Stimulated activated CD4-positive, alpha-beta T cell treated with anti-CD3 and anti-CD28 coated beads, TNF-alpha, amount 100 ng/mL, for 24 hours (primary cell): ENCODE results near the gene DIABLO.
"Not testable (repeated sequence)": the region's sequence is repeated elsewhere in the genome, so short reads cannot be mapped to it uniquely, and the experiment has no call there.

Experiments
- DNase-seq, 3 experiments: peaks; one replicate each; pipeline ENCODE4 v3.0.0-alpha.2; 2020; ENCODE audit warnings: low read depth in 3 of 3

Gene DIABLO

DNA sequence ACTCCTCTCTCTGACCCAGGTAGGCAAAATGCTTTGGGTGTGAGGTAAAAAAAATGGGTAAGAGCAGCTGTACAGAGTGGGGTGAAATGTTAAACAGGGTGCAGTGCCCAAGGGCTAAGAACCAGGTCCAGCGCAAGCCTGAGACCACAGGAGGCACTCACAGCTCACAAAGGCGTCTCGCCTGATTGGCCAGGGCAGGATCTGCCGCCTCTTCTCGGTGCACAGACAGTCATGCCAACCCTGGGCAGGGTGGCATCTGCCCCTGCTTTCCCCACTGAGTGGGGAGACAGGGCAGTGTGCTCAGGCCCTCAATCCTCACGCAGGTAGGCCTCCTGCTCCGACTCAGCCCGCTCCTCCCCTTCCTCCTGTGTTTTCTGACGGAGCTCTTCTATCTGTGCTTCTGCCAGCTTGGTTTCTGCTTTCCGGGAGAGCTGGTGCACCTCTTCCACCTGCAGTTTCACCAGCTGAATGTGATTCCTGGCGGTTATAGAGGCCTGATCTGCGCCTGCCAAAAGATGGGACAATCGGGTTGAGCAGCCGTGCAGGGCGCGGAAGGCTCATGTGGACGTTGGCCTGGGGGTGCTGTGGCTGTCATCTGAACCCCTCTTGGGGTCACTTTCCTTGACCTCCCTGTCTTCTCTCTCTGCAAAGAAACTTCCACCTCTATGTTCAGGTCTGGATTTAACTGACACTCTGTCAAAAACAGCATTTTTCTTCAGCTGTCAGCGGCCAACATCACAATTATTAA, 17.6 kb downstream of the DIABLO start:
- no peak for DNase-seq

- no peak for DNase-seq
Measured at GRCh38 chr12:122207391-122207790, 18.5 kb downstream of the DIABLO start.

DNA sequence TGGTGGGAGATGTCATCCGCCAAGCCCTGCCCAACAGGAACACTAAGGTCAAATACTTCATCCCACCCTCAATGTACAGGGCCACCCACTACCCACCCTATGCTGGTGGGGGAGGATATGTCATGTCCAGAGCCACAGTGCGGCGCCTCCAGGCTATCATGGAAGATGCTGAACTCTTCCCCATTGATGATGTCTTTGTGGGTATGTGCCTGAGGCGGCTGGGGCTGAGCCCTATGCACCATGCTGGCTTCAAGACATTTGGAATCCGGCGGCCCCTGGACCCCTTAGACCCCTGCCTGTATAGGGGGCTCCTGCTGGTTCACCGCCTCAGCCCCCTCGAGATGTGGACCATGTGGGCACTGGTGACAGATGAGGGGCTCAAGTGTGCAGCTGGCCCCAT, 18.9 kb downstream of the DIABLO start:
- no peak for DNase-seq

- no peak for DNase-seq
Measured at GRCh38 chr12:122206111-122206881, 19.6 kb downstream of the DIABLO start.

DNA sequence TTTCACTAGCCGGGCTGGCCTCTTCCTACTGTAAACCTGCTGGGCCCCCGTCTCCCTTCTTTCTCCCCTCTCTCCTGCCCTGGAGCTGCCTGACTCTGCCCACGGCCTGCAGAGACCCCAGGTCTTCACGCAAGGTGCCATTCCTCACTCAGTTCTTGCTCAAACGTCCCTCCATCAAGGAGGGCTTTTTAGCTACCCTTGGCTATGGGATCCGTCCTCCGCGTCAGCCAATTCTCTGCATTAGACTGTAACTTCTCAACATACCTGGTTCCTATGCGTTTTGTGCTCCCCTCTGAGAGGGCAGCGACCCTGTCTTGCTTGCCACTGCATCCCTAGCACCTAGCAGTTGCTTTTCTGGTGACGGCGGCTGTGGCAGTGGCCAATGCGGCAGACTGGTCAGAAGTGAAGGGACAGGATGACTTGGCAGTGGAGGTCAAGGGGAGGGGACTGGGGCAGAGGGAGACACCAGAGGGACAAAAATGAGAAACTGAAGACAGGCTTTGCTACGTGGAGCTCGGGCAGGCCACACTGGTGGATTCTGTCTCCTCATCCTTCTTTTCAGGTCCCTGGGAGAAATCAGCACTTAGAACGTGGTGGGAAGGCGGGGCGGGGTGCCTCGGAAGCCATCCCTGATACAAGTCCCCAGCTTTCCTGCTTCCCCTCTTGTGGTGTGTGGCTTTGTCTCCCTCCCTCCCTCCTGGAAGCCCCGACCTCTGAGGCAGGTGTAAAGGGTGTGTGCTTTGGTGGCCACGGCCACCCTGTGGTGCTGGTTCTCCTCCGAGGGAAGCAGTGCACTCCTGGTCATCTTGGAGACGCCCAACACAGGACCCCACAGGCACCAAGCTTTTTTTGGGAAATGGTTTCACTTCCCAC, 20.6 kb downstream of the DIABLO start:
- no peak for DNase-seq

DNA sequence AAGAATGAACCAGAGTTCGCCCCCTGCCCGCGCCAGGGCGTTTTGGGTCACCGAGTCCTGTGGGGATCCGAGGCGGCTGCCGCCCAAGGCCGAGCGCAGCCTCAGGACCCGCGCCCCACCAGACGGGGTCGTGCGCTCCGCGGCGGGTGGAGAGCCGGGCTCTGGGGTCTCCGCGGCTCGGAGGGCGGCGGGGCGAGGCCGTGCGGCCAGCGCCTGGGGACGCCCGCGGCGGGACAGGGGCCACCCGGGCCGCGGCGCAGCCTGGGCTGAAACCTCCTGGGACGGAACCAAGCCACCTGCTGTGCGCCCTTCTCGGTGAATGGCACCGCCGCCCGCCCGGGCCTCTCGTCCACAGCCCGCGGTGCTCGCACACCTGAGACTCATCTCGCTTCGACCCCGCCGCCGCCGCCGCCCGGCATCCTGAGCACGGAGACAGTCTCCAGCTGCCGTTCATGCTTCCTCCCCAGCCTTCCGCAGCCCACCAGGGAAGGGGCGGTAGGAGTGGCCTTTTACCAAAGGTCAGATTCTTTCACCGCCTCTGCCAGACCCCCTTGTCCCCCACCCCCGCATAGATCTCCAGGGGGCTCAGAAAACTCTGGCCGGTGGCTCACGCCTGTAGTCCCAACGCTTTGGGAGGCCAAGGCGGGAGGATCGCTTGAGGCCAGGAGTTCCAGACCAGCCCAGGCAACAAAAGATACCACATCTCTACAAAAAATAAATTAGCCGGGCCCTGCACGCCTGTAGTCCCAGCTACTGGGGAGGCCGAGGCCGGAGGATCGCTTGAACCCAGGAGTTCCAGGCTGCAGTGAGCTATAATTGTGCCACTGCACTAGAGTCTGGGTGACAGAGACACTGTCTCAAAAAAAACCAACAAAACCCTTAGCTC, 21.4 kb downstream of the DIABLO start:
- DNase-seq: no peak

DNA sequence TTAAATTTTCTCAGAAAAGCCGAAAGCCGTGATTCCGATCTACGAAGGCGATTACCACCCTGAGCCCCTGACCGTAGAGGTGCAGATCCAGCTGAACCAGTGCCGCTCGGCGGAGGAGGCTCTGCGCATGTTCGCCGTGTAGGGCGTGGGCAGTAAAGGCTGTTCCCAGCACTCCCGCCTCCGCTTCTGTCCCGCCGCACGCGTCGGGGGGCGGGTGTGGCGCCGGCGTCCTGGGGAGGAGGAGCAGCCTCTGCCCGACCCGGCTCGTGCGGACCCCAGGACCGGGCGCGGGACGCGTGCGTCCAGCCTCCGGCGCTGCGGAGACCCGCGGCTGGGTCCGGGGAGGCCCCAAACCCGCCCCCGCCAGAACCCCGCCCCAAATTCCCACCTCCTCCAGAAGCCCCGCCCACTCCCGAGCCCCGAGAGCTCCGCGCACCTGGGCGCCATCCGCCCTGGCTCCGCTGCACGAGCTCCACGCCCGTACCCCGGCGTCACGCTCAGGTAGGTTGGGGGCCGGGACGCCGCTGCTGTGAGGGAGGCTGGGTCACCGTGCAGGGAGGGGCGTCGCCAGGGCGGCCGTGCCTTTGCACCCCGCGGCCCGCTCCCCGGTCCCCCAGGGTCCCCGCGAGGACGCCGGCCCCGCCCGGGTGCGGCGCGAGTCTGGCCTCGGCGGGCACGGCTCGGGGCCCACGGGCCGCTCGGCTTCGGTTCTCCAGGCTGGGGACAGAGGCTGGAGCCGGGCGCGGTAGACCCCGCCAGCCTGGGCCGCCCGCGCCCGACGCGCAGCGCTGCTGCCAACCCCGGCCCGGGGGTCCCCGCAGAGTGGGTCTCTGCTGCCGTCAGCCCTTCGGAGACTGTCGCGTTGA, 22.3 kb downstream of the DIABLO start, which contains the start of gene B3GNT4:
TSS of gene B3GNT4 (plus strand) at position 409 of the 866 bp plus-strand sequence. CDS start 910 bp downstream, outside the sequence.
- peak; percentile 23 to 72 (median 29) for DNase-seq

DNA sequence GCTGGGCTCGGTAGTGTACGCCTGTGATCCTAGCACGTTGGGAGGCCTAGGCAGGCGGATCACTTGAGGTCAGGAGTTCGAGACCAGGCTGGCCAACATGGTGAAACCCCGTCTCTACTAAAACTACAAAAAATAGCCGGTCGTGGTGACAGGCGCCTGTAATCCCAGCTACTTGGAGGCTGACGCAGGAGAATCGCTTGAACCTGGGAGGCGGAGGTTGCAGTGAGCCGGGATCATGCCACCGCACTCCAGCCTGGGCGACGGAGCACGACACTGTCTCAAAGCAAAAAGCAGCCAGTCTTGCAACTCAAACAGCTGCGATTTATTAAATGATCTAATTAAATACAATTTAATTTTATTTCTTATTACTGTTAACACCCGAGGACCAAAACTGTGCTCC, 23.0 kb downstream of the DIABLO start:
- DNase-seq: not testable (repeated sequence)

- DNase-seq: no peak
Measured at GRCh38 chr12:122202017-122202416, 23.8 kb downstream of the DIABLO start.

GRCh38 chr12:122201381-122201780, 24.5 kb downstream of the DIABLO start:
- no peak for DNase-seq

GRCh38 chr12:122200541-122201175, 25.2 kb downstream of the DIABLO start:
- DNase-seq: no peak

DNA sequence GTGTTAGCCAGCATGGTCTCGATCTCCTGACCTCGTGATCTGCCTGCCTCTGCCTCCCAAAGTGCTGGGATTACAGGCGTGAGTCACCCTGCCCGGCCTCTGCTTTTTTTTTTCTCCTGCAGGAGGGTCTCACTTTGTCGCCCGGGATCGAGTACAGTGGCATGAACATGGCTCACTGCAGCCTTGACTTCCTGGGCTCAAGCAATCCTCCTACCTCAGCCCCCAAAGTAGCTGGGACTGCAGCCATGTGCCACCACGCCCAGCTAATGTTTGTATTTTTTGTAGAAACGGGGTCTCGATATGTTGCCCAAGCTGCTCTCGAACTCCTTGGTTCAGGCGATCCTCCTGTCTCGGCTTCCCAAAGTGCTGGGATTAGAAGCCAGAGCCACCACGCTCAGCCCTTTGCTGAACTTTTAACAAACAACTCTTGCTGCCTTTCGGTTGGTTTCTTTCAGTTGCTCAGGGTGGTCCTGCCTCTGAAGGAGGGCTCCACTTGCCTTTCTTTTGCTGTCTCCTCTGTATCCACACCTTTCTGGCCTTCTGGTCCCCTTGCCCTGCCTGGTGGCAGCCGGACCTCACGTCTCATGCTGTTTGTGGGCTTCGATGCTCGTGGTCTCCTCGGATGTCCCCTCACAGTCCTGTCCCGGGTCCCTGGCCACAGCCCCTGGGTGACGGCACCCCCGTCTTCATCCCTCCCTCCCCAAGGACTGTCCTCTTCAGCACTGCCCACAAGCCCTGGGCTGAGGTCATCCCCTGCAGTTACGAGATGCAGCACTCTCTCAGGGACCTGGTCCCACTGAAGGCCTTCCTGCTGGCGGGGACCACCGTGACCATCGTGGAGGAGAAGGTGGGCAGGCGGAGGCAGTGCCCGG, 26.1 kb downstream of the DIABLO start:
- no peak for DNase-seq

GRCh38 chr12:122197612-122197966, 28.3 kb downstream of the DIABLO start:
- DNase-seq: no peak

- no peak for DNase-seq
Measured at GRCh38 chr12:122195405-122195804, 30.4 kb downstream of the DIABLO start.

GRCh38 chr12:122194804-122195203, 31.0 kb downstream of the DIABLO start:
- no peak for DNase-seq

GRCh38 chr12:122192441-122192840, 33.4 kb downstream of the DIABLO start:
- DNase-seq: no peak

DNA sequence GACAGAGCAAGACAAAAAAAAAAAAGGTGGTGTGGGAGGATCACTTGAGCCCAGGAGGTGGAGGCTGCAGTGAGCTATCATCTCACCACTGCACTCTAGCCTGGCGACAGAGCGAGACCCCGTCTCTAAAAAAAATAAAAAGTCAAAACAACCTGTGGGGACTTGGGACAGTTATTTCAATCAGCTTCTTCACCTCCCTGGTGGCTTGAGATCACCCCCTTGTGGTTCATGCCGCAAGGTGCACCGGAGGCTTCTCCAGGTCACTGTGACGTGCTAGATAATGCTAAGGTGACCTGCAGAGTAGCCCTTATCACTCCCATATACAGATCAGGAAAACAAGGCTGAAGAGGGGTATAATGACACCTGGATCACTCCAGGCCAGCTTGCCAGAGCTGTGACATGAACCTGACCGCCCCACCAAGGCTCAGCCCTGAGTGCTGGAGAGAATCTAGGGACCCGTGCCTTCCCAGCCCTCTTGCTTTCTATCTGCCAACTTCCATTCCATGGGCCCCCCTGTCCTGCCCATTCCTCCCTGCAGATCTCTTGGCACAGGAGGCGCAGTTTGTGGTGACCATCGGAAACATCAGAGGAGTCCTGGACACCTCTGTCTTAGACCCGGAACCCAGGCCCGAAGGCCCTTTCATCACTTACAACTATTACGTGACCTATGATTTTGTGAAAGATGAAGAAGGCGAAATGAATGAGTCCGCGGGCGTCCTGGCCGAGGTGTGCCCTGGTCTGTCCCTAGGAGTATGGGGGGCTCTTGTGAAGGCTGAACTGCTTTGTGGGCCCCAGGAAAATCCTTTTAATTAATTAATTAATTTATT, 34.8 kb downstream of the DIABLO start:
- DNase-seq: peak; percentile 25 to 68 (median 58)
